PC-3 (cell line): ENCODE results near the gene MMP11. TPM values are rescaled to one million over a fixed set of nuclear protein-coding genes. Genes with fewer than 3 reads are reported as not detected.

Source experiments
- ATAC-seq: fragments of 200-7000 bp; cut with Tn5 transposase; 2 replicates; pipeline ENCODE4 v1.9.1; 2020; ENCODE audit warnings: mild to moderate bottlenecking, moderate library complexity
- BruUV-seq: library from RNA; stranded (reverse); fragments of 400-500 nt; replicated peaks from 2 replicates; lab custom pipeline; 2021; lab: Mats Ljungman, UMichigan
- CTCF ChIA-PET: fragments of 300-600 bp; sonication (Branson Sonifier 250); formaldehyde crosslinking; loops from one replicate; lab custom pipeline; 2022; ENCODE audit warnings: antibody characterized with exemption; lab: Charles Lee
- POLR2A ChIA-PET: fragments of 300-600 bp; sonication (Branson Sonifier 250); formaldehyde crosslinking; loops from one replicate; lab custom pipeline; 2022; ENCODE audit warnings: antibody characterized with exemption; ENCODE audit not compliant: unreplicated experiment; lab: Charles Lee
- DNase-seq: peaks from one replicate; pipeline ENCODE4 v3.0.0-alpha.2; 2015
- H2AFZ ChIP-seq: fragments of 300-600 bp; sonication (generic); 2 replicates; pipeline ENCODE4 v1.6.0; 2016; ENCODE audit warnings: antibody characterized with exemption, low read length
- H3F3A ChIP-seq: fragments of 300-600 bp; sonication (generic); one replicate; pipeline ENCODE4 v1.6.0; 2017; ENCODE audit warnings: antibody characterized with exemption, low read length, control low read depth, mild to moderate bottlenecking; ENCODE audit not compliant: unreplicated experiment
- H3K27ac ChIP-seq: fragments of 300-600 bp; sonication (generic); 2 replicates; pipeline ENCODE4 v1.5.1; 2016; ENCODE audit warnings: mild to moderate bottlenecking, low read length
- H3K27me3 ChIP-seq: fragments of 300-600 bp; sonication (generic); 2 replicates; pipeline ENCODE4 v1.6.1; 2016; ENCODE audit warnings: low read length, mixed read lengths
- H3K36me3 ChIP-seq: fragments of 300-600 bp; sonication (generic); 2 replicates; pipeline ENCODE4 v1.6.1; 2016; ENCODE audit warnings: low read depth, mixed run types, low read length, mixed read lengths
- H3K4me1 ChIP-seq: fragments of 300-600 bp; sonication (generic); 2 replicates; pipeline ENCODE4 v1.5.1; 2016; ENCODE audit warnings: low read length; ENCODE audit not compliant: insufficient read depth
- H3K4me2 ChIP-seq: fragments of 300-600 bp; sonication (generic); 2 replicates; pipeline ENCODE4 v1.6.0; 2016; ENCODE audit warnings: low read length
- H3K4me3 ChIP-seq: fragments of 300-600 bp; sonication (generic); 2 replicates; pipeline ENCODE4 v1.5.1; 2016; ENCODE audit warnings: mild to moderate bottlenecking, low read length, mixed read lengths
- H3K79me2 ChIP-seq: fragments of 300-600 bp; sonication (generic); 2 replicates; pipeline ENCODE4 v1.6.1; 2017; ENCODE audit warnings: low read length, mixed read lengths
- H3K9ac ChIP-seq: fragments of 300-600 bp; sonication (generic); 2 replicates; pipeline ENCODE4 v1.6.0; 2016; ENCODE audit warnings: mild to moderate bottlenecking, low read length
- H3K9me2 ChIP-seq: fragments of 300-600 bp; sonication (generic); replicated peaks from 2 replicates; pipeline ENCODE4 v1.6.1; 2016; ENCODE audit warnings: mixed run types, low read length, mixed read lengths
- H3K9me3 ChIP-seq: fragments of 300-600 bp; sonication (generic); 2 replicates; pipeline ENCODE4 v1.6.1; 2016; ENCODE audit warnings: low read length, mixed read lengths
- H4K20me1 ChIP-seq: fragments of 300-600 bp; sonication (generic); 2 replicates; pipeline ENCODE4 v1.6.1; 2016; ENCODE audit warnings: low read length, mixed read lengths
- CTCF ChIP-seq: fragments of 300-600 bp; sonication (generic); conservative IDR thresholded peaks from 2 replicates; pipeline ENCODE4 v1.5.1; 2017; ENCODE audit warnings: antibody characterized with exemption, low read depth, mild to moderate bottlenecking, low read length
- EZH2 ChIP-seq: fragments of 300-600 bp; sonication (generic); IDR thresholded peaks from one replicate; pipeline ENCODE4 v1.6.1; 2017; ENCODE audit warnings: antibody characterized with exemption, mild to moderate bottlenecking, low read length; ENCODE audit not compliant: unreplicated experiment
- EZH2phosphoT487 ChIP-seq: fragments of 300-600 bp; sonication (generic); IDR thresholded peaks from 2 replicates; pipeline ENCODE4 v1.6.1; 2018; ENCODE audit warnings: mild to moderate bottlenecking, antibody characterized with exemption, low read length, borderline replicate concordance
- intact Hi-C: fragments of 100-400 bp; cut with micrococcal nuclease; formaldehyde crosslinking; loops from 2 replicates; pipeline ENCODE4 v1.9.0; 2023
- total RNA-seq: library from RNA; depleted of rRNA; stranded (reverse); fragments of >200 nt; gene quantifications from 2 replicates; pipeline ENCODE4 v1.2.3, GENCODE V29; 2014

Gene MMP11
- total RNA-seq, 1 experiment from 2014 or later: 2.4 TPM

GRCh38 chr22:23749841-23750301, 22.8 kb upstream of the MMP11 start:
- ChIA-PET CTCF (no interaction called here), POLR2A (no interaction called here)
- Histone ChIP-seq H3K27ac (no peak overlapping the region), H4K20me1 (no peaks in the 10 kb centered on the region), H3K79me2 (0 out of 2 replicates have a peak, but pooled peaks cover 4% of the 10 kb centered on the region), H3F3A (no peaks in the 10 kb centered on the region), H3K4me3 (peak overlapping the region; percentile 86; the same call in 1 of the 2 replicates), H3K9me2 (no peaks in the 10 kb centered on the region), H2AFZ (no peak overlapping the region), H3K9ac (no peak overlapping the region; the same call in 1 of the 2 replicates), H3K27me3 (no peaks in the 10 kb centered on the region), H3K9me3 (no peaks in the 10 kb centered on the region), H3K4me1 (peaks cover 8% of the 10 kb centered on the region), H3K36me3 (peaks cover under 1% of the 10 kb centered on the region; the same call in 1 of the 2 replicates), H3K4me2 (peak overlapping the region; percentile 97)
- DNase-seq: no peak
- no peak for ATAC-seq
- intact Hi-C loops: no loop called here
- TF ChIP-seq CTCF (no peak), EZH2phosphoT487 (no peak), EZH2 (no peak)
- no TSS peak for BruUV-seq

DNA sequence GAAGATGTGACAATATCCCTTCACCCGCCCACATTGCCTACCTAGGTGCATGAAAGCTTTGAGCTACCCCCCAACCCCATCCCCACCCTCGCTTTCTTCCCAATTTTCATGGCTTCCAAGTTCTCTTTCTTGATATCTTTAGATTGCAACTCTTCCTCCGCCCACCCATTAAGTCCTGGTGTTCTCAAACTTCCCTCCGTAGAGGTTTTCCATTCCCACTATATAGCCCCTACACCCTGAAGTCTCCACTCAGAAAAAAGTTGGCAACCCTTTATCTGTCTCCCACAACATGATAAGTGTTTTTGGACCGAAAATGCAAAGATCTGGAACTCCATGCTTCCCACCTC, 22.3 kb upstream of the MMP11 start:
- H3K9me3 ChIP-seq: no peaks in the 10 kb centered on the region

More for the DNA sequence above, 22.3 kb upstream of the MMP11 start:
- no peaks in the 10 kb centered on the region for H3K9me2 ChIP-seq
- BruUV-seq: TSS peak; percentile 76
- H3K27me3 ChIP-seq: no peaks in the 10 kb centered on the region
- H3K4me1 ChIP-seq: peaks cover 8% of the 10 kb centered on the region
- H4K20me1 ChIP-seq: no peaks in the 10 kb centered on the region
- POLR2A ChIA-PET: interaction anchor here (0.6 kb wide), 2 partner anchors 13 to 29 kb away, joined by 3 to 4 read pairs; no protein-coding TSS in a partner anchor
- H3K9ac ChIP-seq: peak overlapping the region; percentile 69
- no peak for TF ChIP-seq EZH2
- no peak for TF ChIP-seq EZH2phosphoT487
- no peak for TF ChIP-seq CTCF
- no peak for ATAC-seq
- no peak for DNase-seq
- no peaks in the 10 kb centered on the region for H3K36me3 ChIP-seq
- H2AFZ ChIP-seq: peak overlapping the region; percentile 95
- 0 out of 2 replicates have a peak, but pooled peaks cover 4% of the 10 kb centered on the region for H3K79me2 ChIP-seq
- intact Hi-C loops: no loop called here
- peak overlapping the region; percentile 86 for H3K4me3 ChIP-seq
- no peak overlapping the region for H3K27ac ChIP-seq
- H3K4me2 ChIP-seq: peak overlapping the region; percentile 97
- CTCF ChIA-PET: no interaction called here
- no peaks in the 10 kb centered on the region for H3F3A ChIP-seq
